ENCODE results near the gene EID2. TPM values are rescaled to one million over a fixed set of nuclear protein-coding genes. Genes with fewer than 3 reads are reported as not detected.

EID2 gene
- total and polyA plus RNA-seq, 2 of the 8 experiments (the other 6 are each of a cell fraction or from before 2014, with no cell fraction given) = 7.8 to 29.6 TPM

GRCh38 chr19:39557811-39558623 lies 18.1 kb upstream of the EID2 start (continued):
- TF ChIP-seq CBX8 (IDR thresholded peaks at IDR 0.05; ENCODE audit: borderline replicate concordance, low read depth, low read length) (no peak), MAX (IDR thresholded peaks at IDR 0.05) (no peak), TBP (IDR thresholded peaks at IDR 0.05; ENCODE audit: low read depth, low read length) (no peak)
